CD4-positive, alpha-beta T cell treated with Interleukin-10 for 1 hour (primary cell): ENCODE data around the gene WDR70.
"Not testable (repeated sequence)": the region's sequence is repeated elsewhere in the genome, so short reads cannot be mapped to it uniquely, and the experiment has no call there.

ENCODE experiments used
- DNase-seq: peaks from one replicate; pipeline ENCODE4 v3.0.0-alpha.2; 2020

WDR70 gene

DNA sequence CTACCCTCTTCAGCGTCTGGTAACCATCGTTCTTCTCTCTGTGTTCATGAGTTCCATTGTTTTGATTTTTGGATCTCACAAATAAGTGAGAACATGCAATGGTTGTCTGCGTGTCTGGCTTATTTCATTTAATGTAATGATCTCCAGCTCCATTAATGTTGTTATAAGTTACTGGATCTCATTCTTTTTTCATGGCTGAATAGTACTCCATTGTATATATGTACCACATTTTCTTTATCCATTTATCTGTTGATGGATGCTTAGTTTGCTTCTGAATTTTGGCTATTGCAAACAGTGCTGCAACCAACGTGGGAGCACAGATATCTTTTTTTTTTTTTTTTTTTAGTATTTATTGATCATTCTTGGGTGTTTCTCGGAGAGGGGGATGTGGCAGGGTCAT, 139.2 kb downstream of the WDR70 start:
- DNase-seq, result not testable (repeated sequence)

DNA sequence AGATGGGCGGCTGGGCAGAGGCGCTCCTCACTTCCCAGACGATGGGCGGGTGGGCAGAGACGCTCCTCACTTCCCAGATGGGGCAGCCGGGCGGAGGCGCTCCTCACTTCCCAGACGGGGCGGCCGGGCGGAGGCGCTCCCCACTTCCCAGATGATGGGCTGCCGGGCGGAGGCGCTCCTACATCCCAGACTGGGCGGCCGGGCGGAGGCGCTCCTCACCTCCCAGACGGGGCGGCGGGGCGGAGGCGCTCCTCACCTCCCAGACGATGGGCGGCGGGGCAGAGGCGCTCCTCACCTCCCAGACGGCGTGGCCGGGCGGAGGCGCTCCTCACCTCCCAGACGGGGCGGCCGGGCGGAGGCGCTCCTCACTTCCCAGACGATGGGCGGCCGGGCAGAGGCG, 140.2 kb downstream of the WDR70 start:
- DNase-seq, result no peak

DNA sequence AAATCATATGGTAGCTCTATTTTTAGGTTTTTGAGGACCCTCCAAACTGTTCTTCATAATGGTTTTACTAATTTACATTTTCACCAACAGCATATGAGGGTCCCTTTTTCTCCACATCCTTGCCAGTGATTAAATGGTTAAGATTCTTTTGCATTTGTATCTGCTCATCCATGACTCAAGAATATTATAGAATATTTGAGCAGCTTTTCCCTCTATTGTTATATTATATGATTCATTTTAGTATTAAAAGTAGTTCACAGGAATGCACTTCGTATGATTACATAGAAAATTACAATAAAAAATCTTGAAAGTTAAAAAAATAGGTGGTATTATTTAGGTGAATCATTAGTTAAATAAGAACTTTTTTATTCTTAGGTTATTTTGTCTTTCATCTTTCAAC, 140.7 kb downstream of the WDR70 start:
- DNase-seq, result no peak

DNA sequence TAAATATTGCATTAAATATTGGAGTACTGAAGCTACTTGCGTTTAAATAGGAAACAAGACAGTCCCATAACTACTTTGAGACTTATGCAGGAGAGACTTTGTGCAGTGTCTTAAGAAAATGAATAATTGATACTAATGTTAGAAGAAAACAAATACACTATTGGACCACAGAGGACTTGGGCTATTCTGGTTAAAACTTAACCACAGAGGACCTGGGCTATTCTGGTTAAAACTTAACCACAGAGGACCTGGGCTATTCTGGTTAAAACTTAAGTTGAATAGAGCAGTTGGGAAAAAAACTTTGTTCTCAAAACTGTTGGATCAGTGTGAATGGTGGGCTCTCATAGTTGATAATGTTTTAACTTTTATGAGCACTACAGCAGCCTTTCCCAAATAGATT, 141.7 kb downstream of the WDR70 start:
- no peak for DNase-seq

DNA sequence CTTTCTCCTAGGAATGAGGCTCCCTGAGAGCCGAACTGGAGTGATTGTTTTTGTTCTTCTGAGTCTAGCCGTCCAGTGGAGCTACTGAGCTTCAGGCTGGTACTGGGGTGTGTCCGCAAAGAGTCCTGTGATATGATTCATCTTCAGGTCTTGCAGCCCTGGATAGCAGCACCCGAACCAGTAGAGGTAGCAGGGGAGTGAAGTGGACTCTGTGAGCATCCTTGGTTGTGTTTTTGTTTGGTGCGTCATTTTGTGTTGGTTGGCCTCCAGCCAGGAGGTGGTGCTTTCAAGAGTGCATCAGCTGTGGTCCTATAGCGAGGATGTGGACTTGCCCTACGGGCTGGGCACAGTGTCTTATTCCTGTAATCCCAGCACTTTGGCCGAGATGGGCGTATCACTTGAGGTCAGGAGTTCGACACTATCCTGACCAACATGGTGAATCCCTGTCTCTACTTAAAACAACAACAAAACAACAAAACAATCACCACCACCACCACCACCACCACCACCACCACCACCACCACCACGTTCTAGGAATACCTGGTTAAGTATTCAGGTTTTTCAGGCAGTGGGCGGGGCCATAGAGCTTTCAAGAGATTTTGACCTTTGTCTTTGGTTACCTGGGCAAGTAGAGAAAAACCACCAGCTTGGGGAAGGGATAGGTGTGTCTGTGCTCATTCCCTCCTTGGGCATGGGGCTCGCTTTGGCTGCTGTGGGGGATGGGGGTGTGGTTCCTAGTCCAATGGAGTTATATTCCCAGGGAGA, 154.0 kb downstream of the WDR70 start:
- no peak for DNase-seq

DNA sequence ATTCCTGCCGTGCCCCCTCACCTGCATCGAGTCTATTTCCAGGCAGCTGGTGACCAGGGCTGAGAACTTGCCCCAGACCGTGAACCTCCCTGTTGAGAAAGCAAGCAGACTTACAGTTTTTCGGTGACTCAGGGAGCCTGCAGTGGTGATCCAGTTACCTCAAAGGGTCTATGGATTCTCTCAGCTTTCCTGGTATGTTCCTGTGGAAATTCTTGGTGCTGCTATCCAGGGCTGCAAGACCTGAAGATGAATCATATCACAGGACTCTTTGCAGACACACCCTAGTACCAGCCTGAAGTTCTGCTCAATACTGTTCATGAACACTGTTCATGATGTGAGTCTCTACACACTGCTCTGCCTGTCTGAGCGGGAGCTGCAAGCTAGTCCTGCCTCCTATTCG, 154.7 kb downstream of the WDR70 start:
- no peak for DNase-seq

DNA sequence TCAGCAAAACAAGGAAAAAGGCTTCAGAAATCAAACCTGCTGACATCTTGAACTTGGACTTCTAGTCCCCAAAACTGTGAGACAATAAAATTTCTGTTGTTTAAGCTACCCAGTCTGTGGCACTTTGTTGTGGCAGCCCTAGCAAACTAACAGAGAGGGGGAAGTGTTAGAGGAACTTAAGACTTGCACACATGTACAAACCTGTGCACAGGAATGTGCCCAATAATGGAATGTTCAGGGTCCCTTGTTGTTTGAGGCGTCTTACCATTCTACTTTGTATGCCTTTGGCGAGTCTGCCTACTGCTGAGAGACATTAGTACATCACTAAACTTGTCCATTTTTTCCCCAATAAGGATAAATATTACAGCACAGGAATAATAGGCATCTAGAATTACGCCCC, 160.3 kb downstream of the WDR70 start:
- DNase-seq, result no peak

DNA sequence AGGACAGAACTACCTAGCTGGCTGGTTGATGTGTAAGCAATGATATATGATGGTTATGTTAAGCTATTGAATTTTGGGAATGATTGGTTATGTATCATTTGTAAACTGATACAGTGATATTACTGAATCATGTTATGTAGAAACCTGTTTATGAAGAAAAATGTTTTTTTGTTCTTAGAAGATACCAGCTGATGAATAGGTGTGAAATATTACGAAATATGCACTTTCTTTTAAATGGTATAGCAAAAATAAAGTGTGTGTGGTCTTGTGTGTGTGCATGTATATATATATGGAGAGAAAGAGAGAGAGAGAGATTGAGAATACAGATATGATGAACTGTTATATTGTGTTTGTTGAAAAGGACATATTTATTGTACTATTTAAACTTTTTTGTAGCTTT, 164.1 kb downstream of the WDR70 start:
- no peak for DNase-seq

DNA sequence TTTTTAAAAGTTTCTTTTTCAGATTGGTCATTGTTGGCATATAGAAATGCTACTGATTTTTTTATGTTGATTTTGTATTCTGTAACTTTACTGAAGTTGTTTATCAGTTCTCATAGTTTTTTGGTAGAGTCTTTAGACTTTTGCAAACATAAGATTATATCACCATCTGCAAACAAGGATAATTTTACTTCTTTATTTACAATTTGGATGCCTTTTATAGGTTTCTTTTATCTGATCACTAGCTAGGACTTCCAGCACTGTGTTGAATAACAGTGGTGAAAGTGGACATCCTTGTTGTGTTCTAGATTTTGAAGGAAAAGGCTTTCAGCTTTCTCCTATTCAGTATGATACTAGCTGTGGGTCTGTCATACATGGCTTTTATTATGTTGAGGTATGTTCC, 170.3 kb downstream of the WDR70 start:
- no peak for DNase-seq

DNA sequence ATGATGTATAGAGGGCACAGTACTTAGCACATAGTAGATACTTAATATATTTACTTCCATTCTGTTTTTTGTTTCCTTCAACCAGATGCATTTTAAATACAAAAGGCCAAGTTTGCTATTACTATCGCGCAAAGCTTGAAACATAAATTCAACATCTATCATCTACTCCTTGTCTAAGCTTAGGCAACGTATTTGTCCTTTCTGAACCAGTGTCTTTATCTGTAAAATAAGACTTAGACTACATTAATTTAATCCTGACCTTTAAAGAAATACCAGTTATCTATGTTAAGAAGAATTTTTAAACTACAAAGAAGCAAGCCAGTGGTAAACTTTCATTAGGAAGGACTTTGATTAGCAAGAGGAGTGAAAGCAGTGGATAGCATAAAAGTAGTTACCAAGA, 173.0 kb downstream of the WDR70 start:
- DNase-seq, result no peak

DNA sequence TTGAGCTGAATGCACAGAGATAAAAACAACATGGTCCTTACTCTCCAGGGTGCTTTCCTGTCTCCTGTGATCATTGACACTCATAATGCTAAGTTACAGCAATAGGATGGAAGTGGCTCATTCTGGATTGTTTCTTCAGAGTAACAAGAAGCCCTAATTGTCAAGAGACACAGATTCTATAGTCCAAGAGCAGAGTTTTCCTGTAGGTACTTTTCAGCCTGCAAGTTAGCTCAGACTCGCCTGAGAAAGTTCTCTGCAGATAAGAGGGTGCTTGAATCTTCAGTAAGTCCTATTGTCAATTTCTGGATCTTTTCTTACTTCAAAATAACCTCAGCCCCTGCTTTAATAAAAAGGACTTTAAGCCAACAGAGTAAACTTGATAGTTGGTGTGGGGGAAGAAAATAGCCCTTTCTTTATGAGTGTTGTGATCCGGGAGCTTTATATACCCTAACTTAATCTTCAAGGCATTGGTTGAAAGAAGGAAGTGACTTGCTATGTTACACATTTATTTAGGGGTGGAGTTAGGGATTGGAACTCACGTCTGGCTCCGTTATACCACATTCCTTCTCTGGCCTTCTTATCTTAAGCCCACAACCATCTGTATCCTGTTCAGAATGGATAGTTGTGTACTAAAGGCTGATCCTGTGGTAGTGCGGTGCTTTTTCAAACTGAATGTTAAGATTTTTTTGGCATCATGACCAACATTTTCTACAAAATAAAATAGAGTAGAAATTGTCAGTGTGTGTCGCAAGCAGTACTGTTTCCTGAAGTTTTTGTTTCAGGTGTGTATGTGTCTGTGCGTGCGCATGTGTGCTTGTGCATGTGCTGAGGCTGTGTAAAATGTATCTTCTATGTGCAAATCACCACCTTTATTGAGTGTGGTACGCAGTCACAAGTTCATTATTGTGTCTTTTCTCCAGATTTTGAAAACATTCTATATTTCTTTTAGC, 173.9 kb downstream of the WDR70 start:
- DNase-seq, result no peak

DNA sequence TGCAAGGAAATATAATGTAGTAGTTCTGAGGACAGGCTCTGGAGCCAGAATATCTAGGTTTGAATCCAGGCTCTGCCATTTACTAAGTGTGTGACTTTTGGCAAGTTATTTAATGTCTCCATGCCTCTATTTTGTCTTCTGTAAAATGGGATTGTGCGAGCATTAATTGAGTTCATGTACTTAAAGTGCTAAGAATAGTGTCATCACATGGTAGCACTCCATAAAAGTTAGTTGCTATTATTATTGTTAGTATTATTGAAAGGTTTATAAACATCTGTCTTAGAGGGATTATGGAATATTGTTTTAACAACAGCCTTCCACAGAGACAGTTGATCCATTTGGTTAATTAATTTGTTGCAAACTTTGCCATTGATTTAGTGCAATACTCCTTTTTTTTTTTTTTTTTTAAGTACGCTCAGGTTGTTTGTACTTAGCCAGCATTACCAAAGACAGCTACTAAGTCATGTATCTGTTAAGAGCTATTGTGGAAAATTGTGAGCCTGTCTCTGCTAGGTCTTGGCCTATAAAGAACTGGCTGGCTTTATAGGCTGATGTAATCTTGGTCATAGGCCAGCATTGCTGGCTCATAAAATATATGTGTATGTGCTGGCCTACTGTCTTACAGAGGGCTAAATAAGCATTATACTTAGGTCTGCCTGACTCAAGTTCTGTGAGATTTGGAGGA, 174.7 kb downstream of the WDR70 start:
- DNase-seq, result no peak

DNA sequence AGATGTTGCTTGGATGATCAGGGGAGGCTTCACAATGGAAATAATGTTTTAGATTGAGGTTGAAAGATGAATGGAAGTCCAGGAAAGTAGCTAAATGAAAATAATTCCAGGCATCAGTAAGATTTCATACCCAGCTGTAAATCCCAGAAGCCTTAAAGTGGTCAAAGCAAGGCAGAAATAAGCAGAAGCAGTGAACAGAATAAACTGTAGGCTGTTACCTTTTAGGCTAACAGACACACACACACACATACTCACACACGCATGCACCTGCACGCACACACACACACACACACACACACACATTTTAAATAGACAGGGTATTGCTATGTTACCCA, 175.3 kb downstream of the WDR70 start:
- no peak for DNase-seq

DNA sequence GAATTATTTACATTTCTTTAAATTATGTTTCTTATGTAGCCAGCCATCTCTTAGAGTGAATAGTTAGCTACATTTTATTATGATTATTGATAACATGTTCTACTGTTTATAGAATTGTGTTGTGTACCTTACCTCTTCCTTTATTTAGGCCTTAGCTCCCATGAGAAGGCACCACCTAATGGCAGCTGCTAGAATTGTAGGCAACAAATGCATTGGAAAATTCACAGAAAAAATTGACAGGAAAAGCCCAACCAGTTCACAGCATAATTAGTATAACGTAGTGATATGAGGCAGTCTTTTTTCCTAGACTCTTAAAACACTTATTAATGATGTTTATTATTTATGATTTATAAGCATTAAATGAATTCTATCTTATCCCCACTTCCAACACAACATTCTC, 175.8 kb downstream of the WDR70 start:
- DNase-seq, result no peak

DNA sequence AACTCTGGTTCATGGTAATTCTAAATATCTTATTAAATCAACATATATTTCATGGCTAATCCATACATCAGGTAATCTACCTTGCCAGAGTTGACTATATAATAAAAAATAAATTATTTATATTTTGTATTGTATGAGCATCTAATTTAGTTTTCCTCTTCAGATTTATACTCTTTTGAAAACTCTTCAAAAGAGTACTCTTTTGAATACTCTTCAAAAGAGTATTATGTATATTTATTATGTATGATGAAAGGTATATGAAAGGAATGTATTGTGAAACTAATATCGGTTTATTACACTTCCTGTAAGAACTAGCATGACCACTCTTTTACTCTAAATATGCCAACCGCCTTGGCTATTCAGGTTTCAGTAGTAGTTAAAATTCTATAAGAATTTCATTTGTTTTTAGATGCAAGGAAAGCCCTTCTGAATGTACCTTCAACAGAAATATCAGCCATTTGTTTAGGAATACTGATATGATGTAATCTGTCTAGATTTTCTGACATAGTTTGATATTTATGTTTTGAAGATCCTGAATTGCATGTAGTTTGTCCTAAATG, 178.7 kb downstream of the WDR70 start:
- no peak for DNase-seq

DNA sequence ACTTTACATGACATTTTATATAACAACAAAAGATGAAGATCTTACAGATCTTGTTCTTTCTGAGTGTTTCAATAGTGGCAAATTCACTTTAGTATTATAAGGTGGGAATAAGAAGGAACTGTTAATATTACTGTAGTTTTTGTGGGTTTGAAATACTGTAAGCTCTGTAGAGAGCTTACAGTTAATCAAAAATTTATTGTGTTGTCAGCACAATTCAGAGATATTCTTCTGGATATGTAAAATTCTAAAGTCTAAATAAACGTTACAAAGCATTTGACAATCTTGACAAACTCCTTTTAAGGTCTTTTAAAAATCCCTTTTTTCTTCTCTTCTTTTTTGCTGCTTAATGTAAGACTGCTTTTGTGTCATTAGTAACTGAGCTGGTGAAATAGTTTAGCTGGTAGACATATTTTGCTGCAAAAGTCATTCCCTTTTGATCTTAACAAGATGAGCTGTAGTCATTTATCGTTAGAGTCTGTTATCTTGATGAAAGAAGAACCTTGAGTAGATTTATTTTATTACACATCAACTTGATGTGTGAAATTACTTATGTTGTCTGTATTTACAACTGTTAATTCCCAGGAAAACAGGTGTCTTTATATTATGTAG, 186.0 kb downstream of the WDR70 start:
- no peak for DNase-seq

DNA sequence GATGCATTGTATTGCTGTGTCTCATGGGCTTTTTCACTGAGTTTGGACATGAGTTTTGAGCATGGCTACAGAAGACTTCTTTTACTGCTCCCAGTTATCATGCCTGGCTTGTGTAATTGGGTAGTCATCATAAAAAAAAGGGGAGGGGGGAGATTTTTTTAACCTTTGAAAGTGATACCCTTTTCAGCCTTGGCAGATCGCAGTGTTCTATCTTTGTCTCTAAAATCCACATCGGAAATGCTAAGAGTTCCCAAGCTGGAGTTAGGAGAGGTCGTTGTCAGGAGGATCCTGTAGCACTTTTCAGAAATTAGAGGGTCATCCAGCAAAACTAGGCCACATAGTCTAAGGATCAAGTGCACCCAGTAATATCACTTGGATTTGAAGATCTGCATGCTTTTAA, 188.4 kb downstream of the WDR70 start:
- DNase-seq, result no peak

DNA sequence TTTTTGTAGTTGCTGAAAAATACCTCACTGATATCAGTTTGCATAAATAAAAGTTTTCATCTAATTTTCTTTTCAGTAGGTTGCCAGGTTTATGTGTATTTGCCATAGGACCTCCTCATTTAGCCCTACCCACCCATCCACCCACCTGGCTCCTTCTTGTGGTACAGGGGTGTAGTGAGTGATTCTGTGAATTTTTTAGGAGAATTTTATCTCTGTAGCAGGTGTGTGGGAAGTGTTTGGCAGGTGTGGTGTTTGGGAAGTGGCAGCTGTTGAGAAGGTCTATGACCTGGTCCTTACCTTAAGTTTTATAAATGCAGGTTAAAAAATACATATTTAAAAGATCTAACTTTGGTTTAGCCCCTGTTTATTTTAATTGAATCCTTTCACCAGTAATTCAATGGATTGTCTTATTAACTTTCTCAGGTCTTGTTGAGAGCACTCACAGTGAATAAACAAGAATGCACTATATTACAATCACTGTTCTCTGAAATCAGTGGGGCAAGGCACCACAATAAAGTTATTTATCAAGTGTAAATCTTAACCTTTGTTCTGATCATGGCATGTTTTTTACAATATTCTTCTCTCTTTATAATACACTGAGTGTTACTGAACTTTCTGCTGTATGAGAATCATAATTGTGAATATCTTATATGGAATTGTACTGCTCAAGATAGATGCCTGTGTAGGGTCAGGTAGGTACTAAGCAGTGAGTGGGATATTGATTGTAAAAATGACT, 189.1 kb downstream of the WDR70 start:
- no peak for DNase-seq

DNA sequence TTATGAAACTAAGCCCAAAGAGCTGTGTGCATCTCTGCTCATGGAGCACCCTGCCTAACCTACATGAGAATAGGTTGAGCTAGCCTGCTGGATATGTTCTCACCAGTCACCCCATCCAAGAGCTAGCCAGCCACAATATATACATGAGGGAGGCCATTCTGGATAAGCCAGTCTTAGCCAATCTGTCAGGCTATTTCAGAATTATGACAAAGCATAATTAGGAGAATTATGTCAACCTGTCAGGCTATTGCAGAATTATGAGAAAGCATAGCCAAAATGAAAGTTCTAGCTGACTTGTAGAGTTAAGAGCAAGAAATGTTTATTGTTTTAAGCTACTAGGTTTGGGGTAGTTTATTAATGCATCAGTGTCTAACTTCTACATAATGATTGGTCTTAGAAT, 189.8 kb downstream of the WDR70 start:
- no peak for DNase-seq

DNA sequence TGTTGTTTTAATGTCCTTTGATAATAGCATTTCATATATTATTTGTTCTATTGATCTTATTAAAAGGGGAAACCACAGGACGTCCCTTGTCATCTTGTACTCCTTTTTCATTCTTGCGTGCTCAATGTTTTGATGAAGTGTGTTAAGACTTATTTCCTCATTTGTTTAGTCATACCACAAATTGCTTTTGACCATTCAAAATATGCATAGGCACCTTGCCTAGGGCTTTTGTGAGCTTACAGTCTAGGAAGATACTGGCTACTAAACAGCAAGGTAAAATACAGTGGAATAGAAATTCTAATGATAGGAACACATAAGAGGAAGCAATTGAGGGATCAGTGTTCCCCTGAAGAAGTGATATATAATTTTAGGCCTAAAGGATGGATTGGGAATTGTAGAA, 190.3 kb downstream of the WDR70 start:
- DNase-seq, result no peak

DNA sequence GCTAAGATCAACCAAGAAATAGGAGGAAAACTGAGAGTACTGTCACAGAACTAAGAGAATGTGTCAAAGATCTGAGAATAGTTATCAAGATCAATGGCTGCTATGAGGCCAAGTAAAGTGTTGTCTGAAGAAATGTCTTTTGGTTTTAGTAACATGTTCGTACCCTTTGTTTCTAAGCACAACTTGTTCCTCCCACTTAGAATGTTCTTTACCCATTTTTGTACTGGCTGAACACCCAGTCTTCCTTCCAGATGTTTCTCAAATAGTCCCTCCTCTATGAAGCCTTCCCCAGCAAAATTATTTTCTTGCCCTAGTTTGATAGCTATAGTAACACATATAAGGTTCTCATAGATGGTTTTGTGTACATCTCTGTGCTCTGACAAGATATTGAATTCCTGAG, 191.5 kb downstream of the WDR70 start:
- no peak for DNase-seq

DNA sequence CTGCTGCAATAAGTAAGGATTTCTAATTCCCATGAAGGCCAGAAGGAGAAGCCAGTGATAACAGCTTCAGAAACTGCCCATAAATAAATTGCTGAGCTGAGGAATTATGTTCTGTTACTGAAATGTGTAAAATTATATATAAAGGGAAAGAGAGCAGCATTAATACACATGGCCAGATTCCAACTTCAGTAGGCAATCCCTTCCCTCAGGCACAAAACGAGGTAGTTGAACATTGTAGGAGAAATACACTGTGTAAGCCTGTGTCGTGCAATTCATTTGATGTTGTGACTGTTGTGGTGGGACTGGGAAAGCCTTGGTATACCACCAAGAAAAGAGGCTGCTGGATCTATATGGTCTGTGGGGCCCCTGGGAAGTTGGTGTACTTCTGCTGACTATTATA, 192.9 kb downstream of the WDR70 start:
- no peak for DNase-seq
